GM12892 (cell line): Measurements from ENCODE around the gene NRXN3.

Experiments used
- POLR2A ChIP-seq: IDR thresholded peaks from 2 replicates; pipeline ENCODE4 v1.6.1; 2011; ENCODE audit warnings: low read depth, low read length, control low read depth
- POLR2AphosphoS5 ChIP-seq: IDR thresholded peaks from 2 replicates; pipeline ENCODE4 v1.6.1; 2011; ENCODE audit warnings: low read depth, low read length, control low read depth

DNA sequence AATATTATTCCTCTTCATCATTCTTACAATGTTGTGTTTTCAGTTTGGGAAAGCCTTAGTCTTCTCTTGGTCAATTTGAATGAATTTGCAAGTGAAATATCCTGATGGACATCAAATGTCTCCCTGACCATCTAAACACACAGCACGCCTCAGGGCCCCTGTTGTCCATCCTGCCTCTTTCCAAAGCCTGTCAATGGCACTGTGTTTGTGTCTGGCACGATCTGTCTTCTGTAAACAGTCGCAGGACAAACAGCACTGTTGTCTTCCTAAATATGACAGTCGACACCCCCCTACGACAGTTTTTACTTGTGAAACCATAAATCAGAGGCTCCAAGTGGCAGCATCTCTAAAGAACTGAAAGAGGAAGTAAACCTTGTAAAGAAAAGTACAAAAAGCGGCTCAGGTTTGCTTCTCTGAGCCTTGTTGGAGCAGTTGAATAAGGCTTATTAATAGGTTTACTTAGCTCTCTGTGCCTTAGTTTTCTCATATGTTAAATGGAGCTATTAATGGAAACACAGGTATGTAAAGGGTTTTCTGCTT, 285.8 kb downstream of the NRXN3 start:
- TF ChIP-seq POLR2A (no peak), POLR2AphosphoS5 (no peak)
